Measurements from ENCODE around the gene FASN. TPM values are rescaled to one million over a fixed set of nuclear protein-coding genes. Genes with fewer than 3 reads are reported as not detected.
A peak's percentile ranks its signal among the peaks of the same experiment; 100 is the strongest.

The FASN gene
- total and polyA plus RNA-seq, 2 of the 13 experiments (the other 11 are each of a cell fraction or from before 2014, with no cell fraction given) = 51.7 to 101 TPM

DNA sequence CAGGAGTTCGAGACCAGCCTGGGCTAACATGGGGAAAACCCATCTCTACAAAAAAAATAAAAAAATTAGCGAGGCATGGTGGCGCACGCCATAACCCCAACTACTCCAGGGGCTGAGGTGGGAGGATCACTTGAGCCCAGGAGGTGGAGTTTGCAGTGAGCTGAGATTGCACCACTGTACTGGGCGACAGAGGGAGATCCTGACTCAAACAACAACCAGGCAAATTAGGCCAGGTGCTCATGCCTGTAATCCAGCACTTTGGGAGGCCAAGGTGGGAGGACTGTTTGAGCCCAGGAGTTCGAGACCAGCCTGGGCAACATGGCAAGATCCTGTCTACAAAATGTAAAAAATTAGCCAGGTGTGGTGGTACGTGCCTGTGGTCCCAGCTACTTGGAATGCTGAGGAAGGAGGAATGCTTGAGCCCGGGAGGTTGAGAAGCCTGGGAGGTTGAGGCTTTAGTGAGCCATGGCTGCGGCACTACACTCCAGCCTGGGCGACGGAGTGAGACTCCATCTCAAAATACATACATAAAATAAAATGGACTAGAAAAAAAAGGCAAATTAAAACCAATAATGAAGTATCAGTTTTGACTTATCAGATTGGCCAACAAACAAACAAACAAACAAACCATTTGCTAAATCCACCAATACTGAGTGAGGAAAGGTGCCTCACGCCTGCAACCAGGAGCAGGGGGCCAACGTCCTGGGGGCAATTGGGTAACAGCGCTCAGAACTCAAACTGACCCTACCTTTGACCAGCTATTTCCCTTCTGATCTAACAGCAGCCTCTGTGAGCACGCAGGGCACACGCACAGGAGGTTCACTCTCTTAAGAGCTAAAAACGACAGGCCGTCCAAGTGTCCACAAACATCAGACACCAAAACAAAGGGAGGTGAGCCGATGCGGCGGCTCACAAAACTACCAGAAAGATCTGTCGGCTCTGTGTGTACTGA is 19.4 kb upstream of the FASN start (continued):
- TF ChIP-seq, protein P1, sequence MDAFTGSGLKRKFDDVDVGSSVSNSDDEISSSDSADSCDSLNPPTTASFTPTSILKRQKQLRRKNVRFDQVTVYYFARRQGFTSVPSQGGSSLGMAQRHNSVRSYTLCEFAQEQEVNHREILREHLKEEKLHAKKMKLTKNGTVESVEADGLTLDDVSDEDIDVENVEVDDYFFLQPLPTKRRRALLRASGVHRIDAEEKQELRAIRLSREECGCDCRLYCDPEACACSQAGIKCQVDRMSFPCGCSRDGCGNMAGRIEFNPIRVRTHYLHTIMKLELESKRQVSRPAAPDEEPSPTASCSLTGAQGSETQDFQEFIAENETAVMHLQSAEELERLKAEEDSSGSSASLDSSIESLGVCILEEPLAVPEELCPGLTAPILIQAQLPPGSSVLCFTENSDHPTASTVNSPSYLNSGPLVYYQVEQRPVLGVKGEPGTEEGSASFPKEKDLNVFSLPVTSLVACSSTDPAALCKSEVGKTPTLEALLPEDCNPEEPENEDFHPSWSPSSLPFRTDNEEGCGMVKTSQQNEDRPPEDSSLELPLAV (CRISPR knock-in tag; conservative IDR thresholded peaks at IDR 0.05; ENCODE audit: low read depth) = no peak
- TF ChIP-seq, protein P2, sequence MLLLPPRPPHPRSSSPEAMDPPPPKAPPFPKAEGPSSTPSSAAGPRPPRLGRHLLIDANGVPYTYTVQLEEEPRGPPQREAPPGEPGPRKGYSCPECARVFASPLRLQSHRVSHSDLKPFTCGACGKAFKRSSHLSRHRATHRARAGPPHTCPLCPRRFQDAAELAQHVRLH (CRISPR knock-in tag; IDR thresholded peaks at IDR 0.05; ENCODE audit: borderline replicate concordance, low read depth) = no peak
- TF ChIP-seq STAG1 (CRISPR knock-in tag; IDR thresholded peaks at IDR 0.05) (no peak), ZNF207 (IDR thresholded peaks at IDR 0.05; ENCODE audit: borderline replicate concordance) (no peak), TGIF2 (CRISPR knock-in tag; IDR thresholded peaks at IDR 0.05) (no peak), YEATS2 (CRISPR knock-in tag; IDR thresholded peaks at IDR 0.05; ENCODE audit: borderline replicate concordance) (no peak), ZNF720 (CRISPR knock-in tag; IDR thresholded peaks at IDR 0.05) (no peak), STAT5B (CRISPR knock-in tag; IDR thresholded peaks at IDR 0.05) (no peak), SMAD3 (CRISPR knock-in tag; IDR thresholded peaks at IDR 0.05) (no peak), POLR2AphosphoS5 (IDR thresholded peaks at IDR 0.05; ENCODE audit: low read depth, low read length) (peak; percentile 57), MEIS2 (CRISPR knock-in tag; IDR thresholded peaks at IDR 0.05) (no peak), NRL (CRISPR knock-in tag; IDR thresholded peaks at IDR 0.05; ENCODE audit: borderline replicate concordance) (no peak), SAFB2 (CRISPR knock-in tag; IDR thresholded peaks at IDR 0.05; ENCODE audit: borderline replicate concordance, low read depth) (no peak), ZNF24 (IDR thresholded peaks at IDR 0.05) (no peak), ATF7 (IDR thresholded peaks at IDR 0.05) (no peak), ATF7 (CRISPR knock-in tag; IDR thresholded peaks at IDR 0.05) (no peak), ATF1 (CRISPR knock-in tag; IDR thresholded peaks at IDR 0.05) (no peak), ZNF20 (CRISPR knock-in tag; IDR thresholded peaks at IDR 0.05) (no peak), HNRNPH1 (optimal IDR thresholded peaks at IDR 0.05; ENCODE audit: low read depth, low read length) (no peak), CBX2 (IDR thresholded peaks at IDR 0.05; ENCODE audit: low read depth, low read length) (no peak), CBX2 (CRISPR knock-in tag; IDR thresholded peaks at IDR 0.05; ENCODE audit: low read depth) (no peak)
- TF ChIP-seq, protein P3, sequence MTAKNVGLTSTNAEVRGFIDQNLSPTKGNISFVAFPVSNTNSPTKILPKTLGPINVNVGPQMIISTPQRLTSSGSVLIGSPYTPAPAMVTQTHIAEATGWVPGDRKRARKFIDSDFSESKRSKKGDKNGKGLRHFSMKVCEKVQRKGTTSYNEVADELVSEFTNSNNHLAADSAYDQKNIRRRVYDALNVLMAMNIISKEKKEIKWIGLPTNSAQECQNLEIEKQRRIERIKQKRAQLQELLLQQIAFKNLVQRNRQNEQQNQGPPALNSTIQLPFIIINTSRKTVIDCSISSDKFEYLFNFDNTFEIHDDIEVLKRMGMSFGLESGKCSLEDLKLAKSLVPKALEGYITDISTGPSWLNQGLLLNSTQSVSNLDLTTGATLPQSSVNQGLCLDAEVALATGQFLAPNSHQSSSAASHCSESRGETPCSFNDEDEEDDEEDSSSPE (CRISPR knock-in tag; IDR thresholded peaks at IDR 0.05) = no peak
- TF ChIP-seq, protein P4, sequence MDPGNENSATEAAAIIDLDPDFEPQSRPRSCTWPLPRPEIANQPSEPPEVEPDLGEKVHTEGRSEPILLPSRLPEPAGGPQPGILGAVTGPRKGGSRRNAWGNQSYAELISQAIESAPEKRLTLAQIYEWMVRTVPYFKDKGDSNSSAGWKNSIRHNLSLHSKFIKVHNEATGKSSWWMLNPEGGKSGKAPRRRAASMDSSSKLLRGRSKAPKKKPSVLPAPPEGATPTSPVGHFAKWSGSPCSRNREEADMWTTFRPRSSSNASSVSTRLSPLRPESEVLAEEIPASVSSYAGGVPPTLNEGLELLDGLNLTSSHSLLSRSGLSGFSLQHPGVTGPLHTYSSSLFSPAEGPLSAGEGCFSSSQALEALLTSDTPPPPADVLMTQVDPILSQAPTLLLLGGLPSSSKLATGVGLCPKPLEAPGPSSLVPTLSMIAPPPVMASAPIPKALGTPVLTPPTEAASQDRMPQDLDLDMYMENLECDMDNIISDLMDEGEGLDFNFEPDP (CRISPR knock-in tag; conservative IDR thresholded peaks at IDR 0.05) = no peak
- TF ChIP-seq, protein P5, sequence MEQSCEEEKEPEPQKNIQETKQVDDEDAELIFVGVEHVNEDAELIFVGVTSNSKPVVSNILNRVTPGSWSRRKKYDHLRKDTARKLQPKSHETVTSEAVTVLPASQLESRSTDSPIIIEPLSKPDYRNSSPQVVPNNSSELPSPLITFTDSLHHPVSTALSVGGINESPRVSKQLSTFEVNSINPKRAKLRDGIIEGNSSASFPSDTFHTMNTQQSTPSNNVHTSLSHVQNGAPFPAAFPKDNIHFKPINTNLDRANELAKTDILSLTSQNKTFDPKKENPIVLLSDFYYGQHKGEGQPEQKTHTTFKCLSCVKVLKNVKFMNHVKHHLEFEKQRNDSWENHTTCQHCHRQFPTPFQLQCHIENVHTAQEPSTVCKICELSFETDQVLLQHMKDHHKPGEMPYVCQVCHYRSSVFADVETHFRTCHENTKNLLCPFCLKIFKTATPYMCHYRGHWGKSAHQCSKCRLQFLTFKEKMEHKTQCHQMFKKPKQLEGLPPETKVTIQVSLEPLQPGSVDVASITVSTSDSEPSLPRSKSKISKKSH (CRISPR knock-in tag; IDR thresholded peaks at IDR 0.05; ENCODE audit: borderline replicate concordance) = no peak

All from HepG2 (cell line).